Keratinocyte (primary cell): ENCODE data around the gene SEMA3A. TPM values are rescaled to one million over a fixed set of nuclear protein-coding genes. Genes with fewer than 3 reads are reported as not detected.

Experiments
- DNase-seq: peaks from one replicate; pipeline ENCODE4 v3.0.0-alpha.2; 2011; ENCODE audit warnings: low read depth, missing footprints, low spot score
- FAIRE-seq: peaks from 2 replicates; lab custom pipeline; 2011; peaks lifted over from hg19 to GRCh38; lab: Jason Lieb, UNC
- H2AFZ ChIP-seq: 2 replicates; pipeline ENCODE4 v1.6.0; 2012; ENCODE audit warnings: low read length, control low read depth, inconsistent platforms; ENCODE audit not compliant: control insufficient read depth
- H3K27ac ChIP-seq: 2 replicates; pipeline ENCODE4 v1.5.1; 2011; ENCODE audit warnings: low read length; ENCODE audit not compliant: control insufficient read depth, insufficient read depth
- H3K27me3 ChIP-seq: 3 replicates; pipeline ENCODE4 v1.6.0; 2011; ENCODE audit warnings: low read length; ENCODE audit not compliant: control insufficient read depth, insufficient read depth; ENCODE audit errors: extremely low read depth
- H3K36me3 ChIP-seq, 2 experiments: 2 replicates in 1 of 2; 3 replicates in 1 of 2; pipeline ENCODE4 v1.5.1; 2011; ENCODE audit warnings: low read length in 2 of 2, mild to moderate bottlenecking in 1 of 2; ENCODE audit not compliant: control insufficient read depth in 2 of 2, insufficient read depth in 2 of 2; ENCODE audit errors: extremely low read depth in 1 of 2
- H3K4me1 ChIP-seq: 3 replicates; pipeline ENCODE4 v1.5.1; 2011; ENCODE audit warnings: low read length; ENCODE audit not compliant: control insufficient read depth, insufficient read depth; ENCODE audit errors: extremely low read depth
- H3K4me2 ChIP-seq: 3 replicates; pipeline ENCODE4 v1.6.0; 2011; ENCODE audit warnings: low read depth, low read length; ENCODE audit not compliant: control insufficient read depth, insufficient read depth; ENCODE audit errors: extremely low read depth
- H3K4me3 ChIP-seq, 3 experiments: fragments of 200-600 bp in 1 of 3; sonication (generic) in 1 of 3; 2 replicates in 2 of 3; 3 replicates in 1 of 3; pipeline ENCODE4 v1.5.1; 2011 to 2016; ENCODE audit warnings: low read length in 3 of 3, mild to moderate bottlenecking in 3 of 3, control low read depth in 2 of 3, inconsistent platforms in 1 of 3, low read depth in 1 of 3, mixed read lengths in 1 of 3, mixed run types in 1 of 3, moderate library complexity in 1 of 3; ENCODE audit not compliant: control insufficient read depth in 2 of 3, insufficient read depth in 2 of 3; ENCODE audit errors: extremely low read depth in 1 of 3
- H3K79me2 ChIP-seq: 2 replicates; pipeline ENCODE4 v1.6.0; 2012; ENCODE audit warnings: low read length; ENCODE audit not compliant: control insufficient read depth, insufficient read depth
- H3K9ac ChIP-seq: 3 replicates; pipeline ENCODE4 v1.6.0; 2011; ENCODE audit warnings: low read length; ENCODE audit not compliant: control insufficient read depth, insufficient read depth; ENCODE audit errors: extremely low read depth
- H3K9me1 ChIP-seq: 3 replicates; pipeline ENCODE4 v1.6.0; 2011; ENCODE audit warnings: low read length; ENCODE audit not compliant: control insufficient read depth, insufficient read depth; ENCODE audit errors: extremely low read depth
- H3K9me3 ChIP-seq: 2 replicates; pipeline ENCODE4 v1.5.1; 2012; ENCODE audit warnings: low read depth, low read length; ENCODE audit not compliant: control insufficient read depth
- H4K20me1 ChIP-seq: 3 replicates; pipeline ENCODE4 v1.6.0; 2011; ENCODE audit warnings: low read length; ENCODE audit not compliant: control insufficient read depth, insufficient read depth; ENCODE audit errors: extremely low read depth
- EZH2 ChIP-seq: IDR thresholded peaks from one replicate; pipeline ENCODE4 v1.6.1; 2012; ENCODE audit warnings: inconsistent platforms, mild to moderate bottlenecking, low read length, moderate library complexity
- dilution Hi-C: fragments of 300-500 bp; cut with MboI; formaldehyde crosslinking; loops from one replicate; pipeline ENCODE4 v1.7.0; 2020; ENCODE audit warnings: low sequenced_read_pairs; ENCODE audit not compliant: extremely low pct_ligation_motif_present
- polyA plus RNA-seq, 5 experiments: library from polyadenylated mRNA; depleted of rRNA in 3 of 5; stranded (reverse) in 3 of 5; stranded (forward) in 1 of 5; unstranded in 1 of 5; fragments of >200 nt; gene quantifications; 1 replicate in 1 of 5; 2 replicates in 3 of 5; 3 replicates in 1 of 5; pipeline versions ENCODE4 v1.2.1 to v1.2.3, GENCODE V29; 2011 to 2012; ENCODE audit warnings: missing spikeins in 2 of 5, low read depth in 1 of 5, low replicate concordance in 1 of 5
- TF ChIP-seq, protein P1 (sequence below), 3 experiments: IDR thresholded peaks in 1 of 3; conservative IDR thresholded peaks in 1 of 3; optimal IDR thresholded peaks in 1 of 3; 2 replicates in 2 of 3; 3 replicates in 1 of 3; pipeline versions ENCODE3 to v1.5.1; 2011; ENCODE audit warnings: low read length in 3 of 3, mild to moderate bottlenecking in 3 of 3, moderate library complexity in 2 of 3, control low read depth in 1 of 3, inconsistent platforms in 1 of 3; ENCODE audit not compliant: insufficient read depth in 2 of 3; ENCODE audit errors: extremely low read depth in 1 of 3

Gene SEMA3A
- polyA plus RNA-seq, 1 donor (not counting 4 experiments of a cell fraction or from before 2014, with no cell fraction given), result 2.1 TPM

DNA sequence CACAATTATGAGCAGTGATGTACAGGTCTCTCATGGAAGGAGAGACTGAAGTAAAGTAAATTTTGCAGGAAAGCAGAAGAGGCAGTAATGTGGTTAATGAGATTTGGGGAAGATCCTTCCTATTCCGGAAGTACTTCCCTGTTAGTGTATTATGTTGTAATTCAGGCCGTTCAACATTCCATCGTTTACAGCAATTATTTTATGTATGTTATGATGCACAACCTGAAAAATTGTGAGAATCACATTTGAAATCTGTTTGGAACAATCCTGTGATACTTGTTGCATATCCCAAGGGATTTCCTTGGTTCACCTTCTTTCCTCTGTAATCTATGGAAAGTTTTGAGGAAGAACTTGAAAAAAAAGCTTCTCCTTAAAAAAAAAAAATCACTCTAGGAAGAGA lies 247.8 kb downstream of the SEMA3A start:
- H4K20me1 ChIP-seq, result no peaks in the 10 kb centered on the region
- H3K4me3 ChIP-seq, result no peak overlapping the region
- H3K9ac ChIP-seq, result no peak overlapping the region
- no peaks in the 10 kb centered on the region for H3K27me3 ChIP-seq
- FAIRE-seq (no peak), DNase-seq (no peak)
- H3K79me2 ChIP-seq, result no peaks in the 10 kb centered on the region
- H3K36me3 ChIP-seq, result no peaks in the 10 kb centered on the region
- H3K4me1 ChIP-seq, result no peaks in the 10 kb centered on the region
- TF ChIP-seq, protein P1, sequence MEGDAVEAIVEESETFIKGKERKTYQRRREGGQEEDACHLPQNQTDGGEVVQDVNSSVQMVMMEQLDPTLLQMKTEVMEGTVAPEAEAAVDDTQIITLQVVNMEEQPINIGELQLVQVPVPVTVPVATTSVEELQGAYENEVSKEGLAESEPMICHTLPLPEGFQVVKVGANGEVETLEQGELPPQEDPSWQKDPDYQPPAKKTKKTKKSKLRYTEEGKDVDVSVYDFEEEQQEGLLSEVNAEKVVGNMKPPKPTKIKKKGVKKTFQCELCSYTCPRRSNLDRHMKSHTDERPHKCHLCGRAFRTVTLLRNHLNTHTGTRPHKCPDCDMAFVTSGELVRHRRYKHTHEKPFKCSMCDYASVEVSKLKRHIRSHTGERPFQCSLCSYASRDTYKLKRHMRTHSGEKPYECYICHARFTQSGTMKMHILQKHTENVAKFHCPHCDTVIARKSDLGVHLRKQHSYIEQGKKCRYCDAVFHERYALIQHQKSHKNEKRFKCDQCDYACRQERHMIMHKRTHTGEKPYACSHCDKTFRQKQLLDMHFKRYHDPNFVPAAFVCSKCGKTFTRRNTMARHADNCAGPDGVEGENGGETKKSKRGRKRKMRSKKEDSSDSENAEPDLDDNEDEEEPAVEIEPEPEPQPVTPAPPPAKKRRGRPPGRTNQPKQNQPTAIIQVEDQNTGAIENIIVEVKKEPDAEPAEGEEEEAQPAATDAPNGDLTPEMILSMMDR (optimal IDR thresholded peaks at IDR 0.05 in 1 of 3, IDR thresholded peaks at IDR 0.05 in 1 of 3, conservative IDR thresholded peaks at IDR 0.05 in 1 of 3; ENCODE audit: extremely low read depth in 1 of 3, insufficient read depth in 2 of 3, low read length in 3 of 3), result no peak
- no peak for TF ChIP-seq EZH2
- dilution Hi-C loops, result loop anchor here (25.0 kb wide), 1 partner anchor 1066 kb away; no protein-coding TSS in a partner anchor
- H2AFZ ChIP-seq, result no peak overlapping the region
- H3K9me1 ChIP-seq, result no peaks in the 10 kb centered on the region
- H3K27ac ChIP-seq, result no peak overlapping the region
- no peaks in the 10 kb centered on the region for H3K9me3 ChIP-seq
- no peak overlapping the region for H3K4me2 ChIP-seq

DNA sequence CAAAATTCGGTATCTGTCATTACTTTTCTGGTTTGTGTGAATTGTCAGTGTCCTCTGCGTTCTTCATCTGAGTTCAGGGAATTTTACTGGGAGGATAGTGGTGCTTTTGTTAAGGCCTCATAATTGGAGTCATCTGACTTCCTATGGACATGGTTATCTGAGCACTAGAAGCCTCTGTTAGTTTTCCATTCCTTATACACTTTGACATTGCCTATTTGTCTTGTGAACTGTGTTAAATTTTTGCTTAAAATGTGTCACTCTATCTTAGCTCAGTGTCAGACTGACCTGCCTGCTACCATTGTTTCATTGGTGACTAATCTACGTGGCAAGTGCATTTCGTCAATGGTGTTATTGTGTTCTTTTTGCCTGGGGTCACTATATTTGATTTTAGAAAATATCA lies 253.3 kb downstream of the SEMA3A start:
- no peaks in the 10 kb centered on the region for H3K4me1 ChIP-seq
- no peak for FAIRE-seq
- H3K9me3 ChIP-seq, result no peaks in the 10 kb centered on the region
- dilution Hi-C loops, result loop anchor here (25.0 kb wide), 1 partner anchor 1071 kb away; no protein-coding TSS in a partner anchor
- H4K20me1 ChIP-seq, result no peaks in the 10 kb centered on the region
- no peaks in the 10 kb centered on the region for H3K79me2 ChIP-seq
- no peak overlapping the region for H3K9ac ChIP-seq
- H3K36me3 ChIP-seq, result no peaks in the 10 kb centered on the region
- no peaks in the 10 kb centered on the region for H3K9me1 ChIP-seq
- H2AFZ ChIP-seq, result no peak overlapping the region
- DNase-seq, result no peak
- no peak overlapping the region for H3K27ac ChIP-seq
- TF ChIP-seq, protein P1 (optimal IDR thresholded peaks at IDR 0.05 in 1 of 3, IDR thresholded peaks at IDR 0.05 in 1 of 3, conservative IDR thresholded peaks at IDR 0.05 in 1 of 3; ENCODE audit: extremely low read depth in 1 of 3, insufficient read depth in 2 of 3, low read length in 3 of 3), result no peak
- no peak for TF ChIP-seq EZH2
- H3K4me3 ChIP-seq, result no peak overlapping the region
- H3K4me2 ChIP-seq, result no peak overlapping the region
- H3K27me3 ChIP-seq, result no peaks in the 10 kb centered on the region
